Peyer's patch (tissue), 4 donors: Measurements from ENCODE around the gene ARHGAP15. TPM values are rescaled to one million over a fixed set of nuclear protein-coding genes. Genes with fewer than 3 reads are reported as not detected.

Experiments used
- DNase-seq, 3 donors: peaks; one replicate each; pipeline ENCODE4 v3.0.0-alpha.2; 2017 to 2019
- H3K27ac ChIP-seq, 4 donors: fragments of 200-600 bp; sonication (generic); one replicate each; pipeline ENCODE4 v1.5.1; 2016 to 2019
- H3K27me3 ChIP-seq, 2 donors: fragments of 200-600 bp; sonication (generic); one replicate each; pipeline ENCODE4 v1.5.1; 2019
- H3K36me3 ChIP-seq, 3 donors: fragments of 200-600 bp; sonication (generic); one replicate each; pipeline ENCODE4 v1.5.1; 2016 to 2019
- H3K4me1 ChIP-seq, 4 donors: fragments of 200-600 bp; sonication (generic); one replicate each; pipeline ENCODE4 v1.5.1; 2016 to 2019
- H3K4me3 ChIP-seq, 4 donors: fragments of 200-600 bp; sonication (generic); 1 replicate in 3 of 4; 2 replicates in 1 of 4; pipeline ENCODE4 v1.5.1; 2016 to 2019; ENCODE audit warnings: mild to moderate bottlenecking in 1 of 4
- H3K9me3 ChIP-seq, 4 donors: fragments of 200-600 bp; sonication (generic); one replicate each; pipeline ENCODE4 v1.5.1; 2016 to 2019; ENCODE audit warnings: mild to moderate bottlenecking in 1 of 4
- POLR2A ChIP-seq, 2 donors: fragments of 450-650 bp; IDR thresholded peaks; one replicate each; pipeline ENCODE4 v1.5.1; 2017; ENCODE audit warnings: antibody characterized with exemption in 2 of 2, mild to moderate bottlenecking in 2 of 2, moderate library complexity in 2 of 2
- total RNA-seq, 4 donors: library from RNA; depleted of rRNA; stranded (reverse); fragments of >200 nt; gene quantifications; one replicate each; pipeline ENCODE4 v1.1.0, GENCODE V29; 2016
- TF ChIP-seq, protein P1 (sequence below), 6 experiments: fragments of 450-650 bp in 4 of 6; fragments of 200-600 bp in 2 of 6; sonication (generic) in 1 of 6; IDR thresholded peaks; one replicate each; pipeline ENCODE4 v1.5.1; 2017 to 2019; ENCODE audit warnings: antibody characterized with exemption in 6 of 6, mild to moderate bottlenecking in 3 of 6, moderate library complexity in 1 of 6

The ARHGAP15 gene
- total RNA-seq, 4 donors from 2014 or later, result 6.7 to 203 (median 12.5) TPM

GRCh38 chr2:143787674-143788073 lies 658.5 kb downstream of the ARHGAP15 start:
- H3K27ac ChIP-seq, result no peak overlapping the region
- no peaks in the 10 kb centered on the region for H3K4me1 ChIP-seq
- DNase-seq, result no peak
- no peaks in the 10 kb centered on the region for H3K36me3 ChIP-seq
- no peaks in the 10 kb centered on the region for H3K27me3 ChIP-seq
- H3K9me3 ChIP-seq, result no peaks in the 10 kb centered on the region
- TF ChIP-seq, protein P1, sequence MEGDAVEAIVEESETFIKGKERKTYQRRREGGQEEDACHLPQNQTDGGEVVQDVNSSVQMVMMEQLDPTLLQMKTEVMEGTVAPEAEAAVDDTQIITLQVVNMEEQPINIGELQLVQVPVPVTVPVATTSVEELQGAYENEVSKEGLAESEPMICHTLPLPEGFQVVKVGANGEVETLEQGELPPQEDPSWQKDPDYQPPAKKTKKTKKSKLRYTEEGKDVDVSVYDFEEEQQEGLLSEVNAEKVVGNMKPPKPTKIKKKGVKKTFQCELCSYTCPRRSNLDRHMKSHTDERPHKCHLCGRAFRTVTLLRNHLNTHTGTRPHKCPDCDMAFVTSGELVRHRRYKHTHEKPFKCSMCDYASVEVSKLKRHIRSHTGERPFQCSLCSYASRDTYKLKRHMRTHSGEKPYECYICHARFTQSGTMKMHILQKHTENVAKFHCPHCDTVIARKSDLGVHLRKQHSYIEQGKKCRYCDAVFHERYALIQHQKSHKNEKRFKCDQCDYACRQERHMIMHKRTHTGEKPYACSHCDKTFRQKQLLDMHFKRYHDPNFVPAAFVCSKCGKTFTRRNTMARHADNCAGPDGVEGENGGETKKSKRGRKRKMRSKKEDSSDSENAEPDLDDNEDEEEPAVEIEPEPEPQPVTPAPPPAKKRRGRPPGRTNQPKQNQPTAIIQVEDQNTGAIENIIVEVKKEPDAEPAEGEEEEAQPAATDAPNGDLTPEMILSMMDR (IDR thresholded peaks at IDR 0.05), result no peak
- TF ChIP-seq POLR2A (IDR thresholded peaks at IDR 0.05), result no peak
- no peak overlapping the region for H3K4me3 ChIP-seq

- no peak overlapping the region for H3K27ac ChIP-seq
- H3K36me3 ChIP-seq, result no peaks in the 10 kb centered on the region
- TF ChIP-seq, protein P1 (IDR thresholded peaks at IDR 0.05), result no peak
- no peak for TF ChIP-seq POLR2A (IDR thresholded peaks at IDR 0.05)
- no peaks in the 10 kb centered on the region for H3K4me1 ChIP-seq
- no peaks in the 10 kb centered on the region for H3K27me3 ChIP-seq
- H3K9me3 ChIP-seq, result no peaks in the 10 kb centered on the region
- DNase-seq, result no peak
- H3K4me3 ChIP-seq, result no peak overlapping the region
These were observed 663.4 kb downstream of the ARHGAP15 start for GRCh38 chr2:143792602-143793001.

DNA sequence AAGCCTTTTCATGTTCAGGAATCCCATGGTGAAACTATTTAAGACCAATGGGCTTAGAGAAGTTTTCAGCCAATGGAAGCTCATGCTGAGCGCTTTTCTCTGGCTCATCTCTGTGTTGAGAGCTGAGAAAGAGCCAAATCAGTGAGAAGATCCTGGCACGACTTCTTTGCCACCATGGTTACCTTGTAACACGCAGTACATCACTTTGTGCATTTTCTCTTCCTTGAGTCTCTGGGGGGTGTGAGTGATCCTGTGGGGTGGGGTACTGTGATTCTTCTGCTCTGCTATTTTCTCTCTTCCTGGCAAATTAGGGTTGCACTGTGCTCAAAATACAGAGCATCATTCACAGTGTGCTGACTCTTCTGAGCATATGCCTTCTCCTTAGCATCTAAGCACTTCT lies 664.2 kb downstream of the ARHGAP15 start:
- H3K36me3 ChIP-seq, result no peaks in the 10 kb centered on the region
- no peak overlapping the region for H3K4me3 ChIP-seq
- DNase-seq, result no peak
- no peaks in the 10 kb centered on the region for H3K27me3 ChIP-seq
- no peaks in the 10 kb centered on the region for H3K4me1 ChIP-seq
- no peaks in the 10 kb centered on the region for H3K9me3 ChIP-seq
- TF ChIP-seq, protein P1 (IDR thresholded peaks at IDR 0.05), result no peak
- no peak for TF ChIP-seq POLR2A (IDR thresholded peaks at IDR 0.05)
- H3K27ac ChIP-seq, result no peak overlapping the region

- no peak for DNase-seq
- H3K27ac ChIP-seq, result no peak overlapping the region
- H3K27me3 ChIP-seq, result no peaks in the 10 kb centered on the region
These were observed 666.8 kb downstream of the ARHGAP15 start for GRCh38 chr2:143796051-143796450.

GRCh38 chr2:143801561-143801960 lies 672.3 kb downstream of the ARHGAP15 start:
- Histone ChIP-seq H3K4me1 (no peaks in the 10 kb centered on the region), H3K9me3 (no peaks in the 10 kb centered on the region), H3K27ac (no peak overlapping the region), H3K4me3 (no peak overlapping the region), H3K36me3 (no peaks in the 10 kb centered on the region), H3K27me3 (no peaks in the 10 kb centered on the region)
- TF ChIP-seq, protein P1 (IDR thresholded peaks at IDR 0.05), result no peak
- no peak for TF ChIP-seq POLR2A (IDR thresholded peaks at IDR 0.05)
- no peak for DNase-seq

More at GRCh38 chr2:143796051-143796450, 666.8 kb downstream of the ARHGAP15 start:
- no peaks in the 10 kb centered on the region for H3K9me3 ChIP-seq
- no peaks in the 10 kb centered on the region for H3K4me1 ChIP-seq
- H3K36me3 ChIP-seq, result no peaks in the 10 kb centered on the region
- TF ChIP-seq, protein P1 (IDR thresholded peaks at IDR 0.05), result no peak
- no peak for TF ChIP-seq POLR2A (IDR thresholded peaks at IDR 0.05)
- H3K4me3 ChIP-seq, result no peak overlapping the region

GRCh38 chr2:143802242-143802641 lies 673.0 kb downstream of the ARHGAP15 start:
- DNase-seq, result no peak
- H3K4me1 ChIP-seq, result no peaks in the 10 kb centered on the region

More at GRCh38 chr2:143802242-143802641, 673.0 kb downstream of the ARHGAP15 start:
- H3K27ac ChIP-seq, result peak overlapping the region in 1 of 4 donors; percentile 0
- H3K4me3 ChIP-seq, result no peak overlapping the region
- TF ChIP-seq, protein P1 (IDR thresholded peaks at IDR 0.05), result no peak
- H3K27me3 ChIP-seq, result no peaks in the 10 kb centered on the region
- H3K36me3 ChIP-seq, result no peaks in the 10 kb centered on the region
- no peaks in the 10 kb centered on the region for H3K9me3 ChIP-seq
